HL-60 (cell line): ENCODE data around the gene AFDN.

Experiments used
- DNase-seq, 2 experiments: peaks; one replicate each; pipeline ENCODE4 v3.0.0-alpha.2; 2010 to 2020; ENCODE audit warnings: low read depth in 1 of 2, low spot score in 1 of 2
- H3K27ac ChIP-seq: fragments of 250-450 bp; sonication (Bioruptor Pico); replicated peaks from 2 replicates; pipeline ENCODE4 v1.5.1; 2020; ENCODE audit warnings: mild to moderate bottlenecking, moderate library complexity
- H3K27me3 ChIP-seq: fragments of 250-450 bp; sonication (Bioruptor Pico); 2 replicates; pipeline ENCODE4 v1.5.1; 2021; ENCODE audit warnings: mild to moderate bottlenecking, moderate library complexity; ENCODE audit not compliant: insufficient read depth, poor library complexity, severe bottlenecking
- H3K4me3 ChIP-seq: replicated peaks from 2 replicates; pipeline ENCODE4 v1.5.1; 2011; ENCODE audit warnings: mild to moderate bottlenecking, control low read depth, low read length; ENCODE audit not compliant: insufficient read depth
- GABPA ChIP-seq: IDR thresholded peaks from 2 replicates; pipeline ENCODE4 v1.6.1; 2012; ENCODE audit warnings: low read depth
- POLR2AphosphoS5 ChIP-seq: IDR thresholded peaks from 2 replicates; pipeline ENCODE4 v1.6.1; 2012; ENCODE audit warnings: low read depth
- SPI1 ChIP-seq: IDR thresholded peaks from 2 replicates; pipeline ENCODE4 v1.6.1; 2012; ENCODE audit warnings: low read depth, mild to moderate bottlenecking, borderline replicate concordance
- TF ChIP-seq, protein P1 (sequence below): IDR thresholded peaks from one replicate; pipeline ENCODE4 v1.5.1; 2011; ENCODE audit warnings: low read length, control low read depth, inconsistent platforms; ENCODE audit not compliant: insufficient read depth
- TF ChIP-seq, protein P2 (sequence below): IDR thresholded peaks from 2 replicates; pipeline ENCODE4 v1.6.1; 2012; ENCODE audit warnings: low read depth; ENCODE audit not compliant: insufficient replicate concordance

The AFDN gene

DNA sequence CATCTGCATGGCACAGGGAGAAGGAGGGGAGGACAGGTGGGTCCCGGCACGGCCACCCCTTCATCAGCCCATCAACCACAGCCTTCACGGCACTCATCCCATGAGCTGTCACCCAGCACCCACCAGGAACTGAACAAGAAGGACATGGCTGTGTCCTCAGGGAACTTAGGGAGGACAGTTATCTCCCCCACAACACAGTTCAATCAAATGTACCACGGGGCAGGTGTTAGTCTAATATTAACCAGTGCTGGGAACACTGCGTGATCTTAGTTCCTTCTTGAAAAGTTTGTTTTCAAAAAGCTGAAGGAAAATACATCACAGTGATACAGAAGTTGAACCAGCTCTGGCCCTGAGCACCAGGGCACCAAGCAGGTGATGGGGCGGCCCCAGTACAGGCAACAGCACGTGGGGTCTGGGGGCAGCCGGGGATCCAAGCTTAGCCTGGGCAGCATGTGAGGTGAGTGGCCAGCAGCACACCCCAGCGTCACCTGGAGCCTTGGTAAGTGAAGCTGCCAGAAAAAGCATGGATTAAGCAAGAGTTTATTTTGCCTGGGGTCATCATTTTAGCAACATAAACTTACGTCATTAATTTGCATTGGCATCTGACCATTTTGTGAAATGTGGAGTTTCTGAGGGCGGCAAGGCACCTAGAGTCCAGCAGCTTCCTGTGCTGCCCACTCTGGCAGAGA, 35.5 kb upstream of the AFDN start:
- Histone ChIP-seq H3K27me3 (peaks cover 7% of the 10 kb centered on the region), H3K27ac (no peak overlapping the region), H3K4me3 (no peak overlapping the region)
- DNase-seq: no peak
- TF ChIP-seq, protein P1, sequence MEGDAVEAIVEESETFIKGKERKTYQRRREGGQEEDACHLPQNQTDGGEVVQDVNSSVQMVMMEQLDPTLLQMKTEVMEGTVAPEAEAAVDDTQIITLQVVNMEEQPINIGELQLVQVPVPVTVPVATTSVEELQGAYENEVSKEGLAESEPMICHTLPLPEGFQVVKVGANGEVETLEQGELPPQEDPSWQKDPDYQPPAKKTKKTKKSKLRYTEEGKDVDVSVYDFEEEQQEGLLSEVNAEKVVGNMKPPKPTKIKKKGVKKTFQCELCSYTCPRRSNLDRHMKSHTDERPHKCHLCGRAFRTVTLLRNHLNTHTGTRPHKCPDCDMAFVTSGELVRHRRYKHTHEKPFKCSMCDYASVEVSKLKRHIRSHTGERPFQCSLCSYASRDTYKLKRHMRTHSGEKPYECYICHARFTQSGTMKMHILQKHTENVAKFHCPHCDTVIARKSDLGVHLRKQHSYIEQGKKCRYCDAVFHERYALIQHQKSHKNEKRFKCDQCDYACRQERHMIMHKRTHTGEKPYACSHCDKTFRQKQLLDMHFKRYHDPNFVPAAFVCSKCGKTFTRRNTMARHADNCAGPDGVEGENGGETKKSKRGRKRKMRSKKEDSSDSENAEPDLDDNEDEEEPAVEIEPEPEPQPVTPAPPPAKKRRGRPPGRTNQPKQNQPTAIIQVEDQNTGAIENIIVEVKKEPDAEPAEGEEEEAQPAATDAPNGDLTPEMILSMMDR: no peak
- TF ChIP-seq, protein P2, sequence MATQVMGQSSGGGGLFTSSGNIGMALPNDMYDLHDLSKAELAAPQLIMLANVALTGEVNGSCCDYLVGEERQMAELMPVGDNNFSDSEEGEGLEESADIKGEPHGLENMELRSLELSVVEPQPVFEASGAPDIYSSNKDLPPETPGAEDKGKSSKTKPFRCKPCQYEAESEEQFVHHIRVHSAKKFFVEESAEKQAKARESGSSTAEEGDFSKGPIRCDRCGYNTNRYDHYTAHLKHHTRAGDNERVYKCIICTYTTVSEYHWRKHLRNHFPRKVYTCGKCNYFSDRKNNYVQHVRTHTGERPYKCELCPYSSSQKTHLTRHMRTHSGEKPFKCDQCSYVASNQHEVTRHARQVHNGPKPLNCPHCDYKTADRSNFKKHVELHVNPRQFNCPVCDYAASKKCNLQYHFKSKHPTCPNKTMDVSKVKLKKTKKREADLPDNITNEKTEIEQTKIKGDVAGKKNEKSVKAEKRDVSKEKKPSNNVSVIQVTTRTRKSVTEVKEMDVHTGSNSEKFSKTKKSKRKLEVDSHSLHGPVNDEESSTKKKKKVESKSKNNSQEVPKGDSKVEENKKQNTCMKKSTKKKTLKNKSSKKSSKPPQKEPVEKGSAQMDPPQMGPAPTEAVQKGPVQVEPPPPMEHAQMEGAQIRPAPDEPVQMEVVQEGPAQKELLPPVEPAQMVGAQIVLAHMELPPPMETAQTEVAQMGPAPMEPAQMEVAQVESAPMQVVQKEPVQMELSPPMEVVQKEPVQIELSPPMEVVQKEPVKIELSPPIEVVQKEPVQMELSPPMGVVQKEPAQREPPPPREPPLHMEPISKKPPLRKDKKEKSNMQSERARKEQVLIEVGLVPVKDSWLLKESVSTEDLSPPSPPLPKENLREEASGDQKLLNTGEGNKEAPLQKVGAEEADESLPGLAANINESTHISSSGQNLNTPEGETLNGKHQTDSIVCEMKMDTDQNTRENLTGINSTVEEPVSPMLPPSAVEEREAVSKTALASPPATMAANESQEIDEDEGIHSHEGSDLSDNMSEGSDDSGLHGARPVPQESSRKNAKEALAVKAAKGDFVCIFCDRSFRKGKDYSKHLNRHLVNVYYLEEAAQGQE: no peak
- TF ChIP-seq SPI1 (no peak), GABPA (no peak), POLR2AphosphoS5 (no peak)

DNA sequence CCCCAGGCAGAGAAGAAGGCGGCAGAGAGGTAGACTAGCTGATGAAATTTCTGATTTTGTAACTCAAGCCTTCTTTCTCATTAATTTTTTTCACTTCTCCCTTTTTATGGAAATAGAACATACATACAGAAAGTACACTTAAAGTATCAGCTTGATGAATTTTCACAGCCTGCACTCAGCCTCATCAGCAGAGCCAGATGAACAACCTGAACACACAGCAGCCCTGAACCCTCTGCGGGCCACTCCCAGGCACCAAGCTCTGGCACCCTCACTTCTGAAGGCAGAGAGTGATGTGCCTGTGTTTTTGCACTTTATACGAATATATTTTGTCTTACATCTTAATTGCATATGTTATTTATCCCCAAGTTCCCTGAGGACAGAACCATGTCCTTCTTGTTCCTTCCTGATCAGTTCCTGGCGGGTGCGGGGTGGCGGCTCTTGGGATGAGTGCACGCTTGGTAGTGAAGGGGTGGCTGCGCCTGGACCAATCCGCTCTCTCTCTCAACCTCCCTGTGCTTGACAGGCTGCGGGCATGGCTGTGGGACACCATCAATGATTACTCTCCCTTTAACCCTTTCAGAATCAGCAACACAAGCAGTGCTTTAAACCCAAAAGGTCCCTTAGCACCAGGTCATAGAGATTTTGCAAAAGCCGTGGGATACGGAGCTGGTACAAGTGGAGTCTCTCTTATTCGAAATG, 34.8 kb upstream of the AFDN start:
- peaks cover 11% of the 10 kb centered on the region for H3K27me3 ChIP-seq
- H3K27ac ChIP-seq: no peak overlapping the region

DNA sequence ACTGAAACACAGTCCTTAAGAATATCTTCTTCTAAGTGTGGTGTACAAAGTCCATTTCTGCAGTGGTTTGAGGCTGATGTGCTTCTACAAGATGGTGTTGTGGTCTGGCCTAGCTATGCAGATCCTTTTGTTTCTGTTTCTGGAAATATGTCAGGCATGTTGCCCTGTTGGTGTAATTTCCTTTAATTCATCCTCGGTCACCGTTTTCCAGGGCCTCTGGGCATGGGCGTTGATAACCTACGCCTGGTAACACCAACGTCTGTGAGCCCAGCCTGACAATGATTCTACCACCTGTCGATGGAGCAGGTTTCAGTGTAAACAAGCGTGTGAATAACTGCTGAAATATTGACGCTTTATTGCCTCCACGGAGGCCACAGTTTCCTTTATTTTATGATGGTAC, 33.3 kb upstream of the AFDN start:
- Histone ChIP-seq H3K27ac (no peak overlapping the region), H3K4me3 (no peak overlapping the region), H3K27me3 (peaks cover 15% of the 10 kb centered on the region)
- DNase-seq: no peak
- TF ChIP-seq, protein P2: no peak
- TF ChIP-seq GABPA (no peak), POLR2AphosphoS5 (no peak), SPI1 (no peak)
- TF ChIP-seq, protein P1: no peak

More for the DNA sequence above, 34.8 kb upstream of the AFDN start:
- TF ChIP-seq, protein P1: no peak
- TF ChIP-seq POLR2AphosphoS5 (no peak), GABPA (no peak), SPI1 (no peak)
- TF ChIP-seq, protein P2: no peak
- DNase-seq: no peak
- no peak overlapping the region for H3K4me3 ChIP-seq
